RPMI8226 (cell line): ENCODE data around the gene ZNF213.
"Not testable (repeated sequence)": the region's sequence is repeated elsewhere in the genome, so short reads cannot be mapped to it uniquely, and the experiment has no call there.

Source experiments
- DNase-seq: peaks from one replicate; pipeline ENCODE4 v3.0.0-alpha.2; 2015

ZNF213 gene

GRCh38 chr16:3171181-3171854 is 36.5 kb downstream of the ZNF213 start:
- DNase-seq, result peak; percentile 88

DNA sequence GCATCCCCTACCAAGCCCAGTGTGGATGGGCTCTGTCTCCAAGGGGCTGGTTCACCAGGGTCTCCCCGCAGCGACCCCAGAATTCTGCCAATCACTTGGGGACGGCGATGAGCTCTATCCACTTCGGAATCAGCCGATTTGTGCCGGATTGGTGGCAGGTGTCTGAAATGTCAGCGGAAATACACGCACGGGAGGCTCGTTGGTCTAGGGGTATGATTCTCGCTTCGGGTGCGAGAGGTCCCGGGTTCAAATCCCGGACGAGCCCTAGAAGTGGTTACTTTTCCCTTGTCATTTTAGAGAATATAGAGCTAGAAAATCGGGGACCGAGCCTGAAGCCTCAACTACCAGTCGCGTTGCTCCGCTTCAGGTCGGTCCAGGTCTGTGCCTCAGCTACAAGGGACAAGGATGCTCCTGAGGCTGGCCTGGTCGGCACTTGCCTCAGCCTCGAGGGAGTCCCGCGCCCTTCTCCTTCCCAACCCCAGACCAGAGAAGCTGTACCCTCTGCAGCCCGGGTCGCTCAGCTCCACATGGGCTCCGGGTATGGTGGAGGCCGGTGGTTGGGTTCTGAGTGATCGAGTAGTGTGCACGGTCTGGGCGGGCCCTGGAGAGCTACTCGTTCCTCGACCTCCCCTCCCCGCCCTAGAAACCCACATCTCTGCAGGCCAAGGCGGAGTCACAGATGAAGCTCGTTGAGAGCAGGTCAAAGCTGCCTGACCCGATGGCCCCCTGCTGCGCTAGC is 37.2 kb downstream of the ZNF213 start:
- peak; percentile 87 for DNase-seq

DNA sequence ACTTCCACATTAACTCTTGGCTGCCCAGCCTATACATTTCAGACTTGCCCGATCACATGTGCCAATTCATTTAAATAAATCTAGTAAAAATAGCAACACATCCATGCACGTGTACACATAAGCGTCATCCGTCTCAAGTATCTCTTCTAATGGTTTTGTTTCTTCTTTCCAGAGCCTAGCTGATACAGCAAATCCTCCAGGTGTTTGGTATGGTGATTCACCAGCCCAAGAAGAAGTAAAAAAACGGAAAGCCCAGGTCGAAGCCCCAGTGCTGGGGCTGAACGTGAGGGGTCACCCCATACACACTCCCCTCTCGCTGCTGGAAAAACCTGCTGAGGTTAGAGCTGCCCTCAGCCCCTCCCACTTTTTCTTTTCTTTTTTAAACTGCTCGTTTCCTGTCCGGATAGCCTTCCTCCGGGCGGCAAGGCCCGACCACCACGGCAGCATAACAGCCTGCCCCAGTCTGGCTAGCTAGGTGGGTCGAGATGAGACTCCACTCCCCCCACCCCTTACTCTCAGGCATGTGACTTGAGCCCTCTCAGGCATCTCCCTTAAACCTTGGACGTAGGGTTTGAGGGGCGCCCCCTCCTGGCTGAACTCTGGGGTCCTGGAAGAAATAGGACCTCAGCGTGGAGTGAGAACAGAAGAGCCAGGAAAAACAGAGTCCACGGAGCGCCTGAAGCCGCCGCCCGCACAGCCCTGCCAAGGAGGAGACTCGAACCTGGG is 39.2 kb downstream of the ZNF213 start:
- DNase-seq, result peak; percentile 98

- DNase-seq, result no peak
Measured at GRCh38 chr16:3174618-3175148, 39.9 kb downstream of the ZNF213 start.

- peak; percentile 72 for DNase-seq
Measured at GRCh38 chr16:3175157-3176093, 40.6 kb downstream of the ZNF213 start.

- no peak for DNase-seq
Measured at GRCh38 chr16:3179651-3180050, 44.8 kb downstream of the ZNF213 start.

GRCh38 chr16:3180445-3180878 is 45.6 kb downstream of the ZNF213 start:
- no peak for DNase-seq

DNA sequence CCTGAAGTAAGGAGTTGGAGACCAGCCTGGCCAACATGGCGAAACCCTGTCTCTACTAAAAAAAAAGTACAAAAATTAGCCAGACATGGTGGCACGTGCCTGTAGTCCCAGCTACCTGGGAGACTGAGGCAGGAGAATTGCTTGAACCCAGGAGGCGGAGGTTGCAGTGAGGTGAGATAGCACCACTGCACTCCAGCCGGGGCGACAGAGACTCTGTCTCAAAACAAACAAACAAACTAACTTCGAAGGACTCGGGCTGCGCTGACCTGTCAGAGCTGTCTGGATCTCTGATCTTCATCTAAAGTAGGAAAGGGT is 47.4 kb downstream of the ZNF213 start:
- not testable (repeated sequence) for DNase-seq

GRCh38 chr16:3182608-3183444 is 48.0 kb downstream of the ZNF213 start:
- peak; percentile 66 for DNase-seq

GRCh38 chr16:3183445-3184139 is 48.8 kb downstream of the ZNF213 start:
- DNase-seq, result no peak

GRCh38 chr16:3186946-3187690 is 52.3 kb downstream of the ZNF213 start:
- DNase-seq, result no peak

DNA sequence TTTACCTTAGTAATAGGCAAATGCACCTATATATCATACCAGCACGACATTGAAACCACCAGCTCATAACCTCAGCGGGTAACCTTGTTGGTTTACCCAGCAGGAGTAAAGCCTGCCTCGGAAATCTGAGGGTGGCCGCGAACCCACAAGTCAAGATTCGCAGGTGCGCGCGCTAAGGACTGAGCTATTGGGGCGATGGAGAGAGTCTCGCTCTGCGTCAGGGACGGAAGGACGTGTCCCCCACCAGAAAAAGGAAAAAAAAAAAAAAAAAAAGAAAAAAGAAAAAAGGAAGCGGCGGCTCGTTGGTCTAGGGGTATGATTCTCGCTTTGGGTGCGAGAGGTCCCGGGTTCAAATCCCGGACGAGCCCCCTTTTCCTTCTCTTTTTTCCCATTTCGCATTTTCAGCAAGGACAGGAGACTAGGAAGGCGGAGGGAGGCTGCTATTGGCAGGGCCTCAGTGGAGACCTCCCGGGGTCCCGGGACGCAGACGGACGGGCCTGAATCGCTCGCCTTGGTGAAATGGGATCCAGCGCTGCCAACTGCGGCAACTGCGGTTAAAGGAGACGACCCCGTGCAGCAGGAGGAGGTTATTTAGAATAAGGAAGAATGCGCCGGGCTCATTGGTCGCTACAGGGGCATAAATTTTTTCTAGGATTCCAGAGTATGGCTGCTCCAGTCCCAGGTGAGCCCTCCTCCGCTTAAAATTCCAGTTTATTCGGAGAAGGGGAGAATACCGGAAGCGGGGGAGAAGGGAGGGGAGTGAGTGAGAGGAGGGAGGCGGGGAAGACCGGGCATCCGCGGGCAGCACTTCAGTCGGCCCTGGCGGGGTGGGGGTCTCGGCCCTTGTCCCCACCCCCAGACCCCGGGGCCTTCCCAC is 53.2 kb downstream of the ZNF213 start, which contains the start of gene OR1F1:
Gene OR1F1 (plus strand): TSS at position 407 of the 877 bp plus-strand sequence.
- peak; percentile 93 for DNase-seq

GRCh38 chr16:3188675-3188924 is 53.8 kb downstream of the ZNF213 start:
- no peak for DNase-seq

GRCh38 chr16:3188925-3189825 is 54.3 kb downstream of the ZNF213 start:
- DNase-seq, result peak; percentile 73

DNA sequence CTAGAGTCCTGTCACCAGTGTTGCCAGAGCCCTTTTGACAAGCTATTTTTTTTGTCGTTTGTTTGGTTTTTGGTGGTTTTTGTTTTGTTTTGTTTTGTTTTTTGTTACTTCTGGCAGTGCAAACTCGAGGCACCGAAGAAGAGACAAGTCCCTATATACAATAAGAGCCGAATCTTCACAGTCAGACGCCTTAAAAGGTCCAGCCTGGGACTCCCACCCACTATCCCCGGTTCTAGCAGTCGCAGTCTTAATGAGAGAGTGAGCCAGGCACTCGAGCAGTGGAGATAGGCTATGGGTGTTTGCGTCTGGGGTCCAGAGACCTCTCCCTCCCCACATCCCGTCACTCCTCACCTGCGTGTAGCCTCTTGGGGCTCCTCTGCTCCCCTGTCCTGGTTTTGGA is 55.0 kb downstream of the ZNF213 start:
- no peak for DNase-seq

DNA sequence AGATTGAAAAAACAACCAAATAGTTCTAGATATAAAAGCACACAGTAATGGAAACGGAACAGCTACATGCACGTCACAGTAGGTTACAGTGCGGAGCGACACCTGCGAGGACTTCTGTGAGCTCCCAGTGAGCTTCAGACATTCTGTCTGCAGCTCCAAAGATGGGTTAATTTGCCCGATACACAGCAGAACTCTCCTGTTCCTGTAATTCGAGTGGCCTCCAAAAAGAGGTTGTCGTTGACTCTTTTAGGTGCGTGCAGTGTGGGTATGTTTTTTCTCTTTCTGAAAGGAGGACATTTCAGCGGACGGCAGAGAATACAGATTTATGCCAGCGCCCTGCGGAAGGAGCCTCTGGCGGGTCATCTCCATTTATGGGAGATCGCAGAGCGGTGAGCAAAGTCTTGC is 56.1 kb downstream of the ZNF213 start:
- DNase-seq, result peak; percentile 29
